HG02571 (cell line): Measurements from ENCODE around the gene BRCA2.

Source experiments
- ATAC-seq: cut with Tn5 transposase; IDR thresholded peaks from one replicate; pipeline ENCODE4 v1.9.1; 2021; ENCODE audit warnings: mild to moderate bottlenecking, moderate library complexity; ENCODE audit not compliant: unreplicated experiment

The BRCA2 gene

GRCh38 chr13:32426990-32427851 is 111.9 kb downstream of the BRCA2 start:
- ATAC-seq = peak; percentile 13

GRCh38 chr13:32427852-32428580 is 112.7 kb downstream of the BRCA2 start, which contains the start of gene N4BP2L1:
Gene N4BP2L1, minus strand, starts transcription at chr13:32428130. Its CDS starts 48 bp downstream, at chr13:32428082.
- ATAC-seq = peak; percentile 71

DNA sequence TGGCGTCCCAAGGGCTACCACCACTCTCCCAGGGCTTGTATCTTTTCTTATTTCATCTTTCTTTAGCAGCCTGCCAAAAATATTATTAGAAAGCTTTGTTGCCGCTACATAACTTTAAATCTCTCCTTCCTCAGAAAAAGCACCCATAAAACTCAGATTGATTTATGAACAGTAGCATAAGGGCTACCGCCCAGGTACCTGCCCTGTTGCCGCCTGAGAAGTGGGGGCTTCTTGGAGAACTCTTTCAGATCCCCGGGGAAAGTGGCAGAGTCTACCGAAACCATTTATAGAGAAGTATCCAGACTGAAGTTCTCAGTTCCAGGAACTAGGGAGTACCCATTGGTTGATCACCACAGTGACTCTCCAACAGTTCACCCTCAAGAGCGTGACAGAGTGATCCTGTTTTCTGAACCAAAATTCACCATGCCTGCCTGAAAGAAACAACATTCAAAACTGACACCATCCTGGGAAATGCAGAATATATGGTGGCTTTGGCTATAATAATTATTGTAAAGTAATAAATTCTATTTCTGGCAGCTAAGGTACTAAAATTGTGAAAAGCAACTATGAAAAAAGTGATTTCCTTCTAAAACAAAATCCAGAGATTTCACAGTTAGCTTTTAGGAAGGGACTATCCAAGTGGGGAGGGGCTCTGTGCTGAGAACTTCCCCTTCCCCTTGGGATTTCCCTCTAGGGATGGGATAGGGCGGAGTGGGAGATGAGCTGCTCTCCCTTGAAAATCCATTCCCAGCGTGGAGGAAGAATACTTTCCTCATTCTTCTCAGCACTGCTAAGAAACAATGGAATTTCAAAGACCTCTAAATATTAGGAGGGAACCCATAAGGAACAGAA is 113.5 kb downstream of the BRCA2 start:
- no peak for ATAC-seq

- ATAC-seq = no peak
Measured at GRCh38 chr13:32429433-32429909, 114.2 kb downstream of the BRCA2 start.

DNA sequence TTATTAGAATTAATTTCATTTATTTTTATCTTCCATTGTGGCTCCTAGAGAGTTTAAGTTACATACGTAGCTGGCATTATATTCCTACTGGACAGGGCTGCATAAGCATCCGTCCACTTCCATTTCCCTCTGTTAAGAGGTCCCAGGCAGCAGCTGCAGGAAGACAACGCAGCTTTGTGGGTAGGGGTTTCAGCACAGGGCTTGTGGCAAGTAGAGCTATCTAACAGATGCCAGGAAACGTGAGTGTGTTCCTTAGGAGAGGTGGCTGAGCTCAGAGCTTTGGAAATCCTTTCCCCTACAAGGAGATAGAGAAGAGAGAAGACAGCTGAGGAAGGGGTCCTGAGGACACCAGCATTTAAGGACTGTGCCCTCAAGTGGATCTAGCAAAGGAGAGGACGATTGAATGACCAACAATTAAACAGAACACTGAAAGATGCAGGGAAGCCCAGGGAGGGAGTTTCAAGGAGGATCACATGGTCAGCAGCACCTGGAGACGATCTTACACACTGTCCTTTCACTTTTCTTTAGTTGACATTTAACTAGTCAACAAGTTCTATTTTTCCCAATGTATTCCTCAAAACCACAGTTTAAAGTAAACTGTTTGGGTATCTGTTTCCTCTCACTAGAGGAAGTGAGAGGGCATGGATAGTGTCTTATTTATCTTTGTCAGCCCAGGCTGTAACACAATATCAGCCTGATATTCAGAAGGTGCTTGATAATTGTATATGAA is 114.9 kb downstream of the BRCA2 start:
- no peak for ATAC-seq

GRCh38 chr13:32431361-32431760 is 116.1 kb downstream of the BRCA2 start:
- ATAC-seq = no peak

- ATAC-seq = no peak
Measured at GRCh38 chr13:32432856-32433255, 117.5 kb downstream of the BRCA2 start.

DNA sequence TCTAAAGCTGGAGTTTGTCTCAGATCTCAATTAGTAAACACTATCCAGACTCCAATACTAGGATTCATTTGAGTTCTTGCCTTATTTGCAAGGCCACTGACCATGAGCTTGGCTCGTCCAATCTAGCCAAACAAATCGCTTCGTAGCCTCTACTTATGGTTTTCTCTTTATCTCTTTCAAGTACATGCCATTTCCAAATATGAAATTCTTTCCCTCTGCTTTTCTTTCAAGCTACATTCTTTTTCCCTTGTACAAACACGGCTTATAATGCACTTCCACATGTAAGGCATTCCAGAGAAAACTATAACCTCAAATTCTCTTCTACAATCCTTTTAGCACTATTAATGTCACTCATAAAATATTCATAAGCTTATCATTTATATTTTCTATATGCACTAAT is 123.6 kb downstream of the BRCA2 start:
- ATAC-seq = no peak

DNA sequence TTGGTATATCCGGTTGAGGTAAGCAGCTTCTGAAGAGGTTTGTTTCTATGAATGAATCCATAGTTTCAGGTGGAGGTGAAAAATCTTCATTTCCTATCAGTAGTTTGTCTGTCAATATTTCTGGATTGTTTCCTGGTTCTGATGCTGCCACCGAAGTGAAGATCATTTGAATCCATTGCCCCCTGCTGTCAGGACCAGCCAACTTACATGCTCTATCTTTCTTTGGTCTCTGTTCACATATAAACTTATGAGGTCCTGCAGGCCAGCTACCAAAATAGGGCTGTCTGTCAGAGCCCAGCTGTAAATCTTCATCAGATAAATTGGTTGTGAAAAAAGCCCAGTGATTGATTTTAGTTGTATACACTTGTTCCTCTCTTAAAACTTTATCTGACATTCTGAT is 127.8 kb downstream of the BRCA2 start:
- ATAC-seq = peak; percentile 42

GRCh38 chr13:32445461-32445860 is 130.2 kb downstream of the BRCA2 start:
- no peak for ATAC-seq

DNA sequence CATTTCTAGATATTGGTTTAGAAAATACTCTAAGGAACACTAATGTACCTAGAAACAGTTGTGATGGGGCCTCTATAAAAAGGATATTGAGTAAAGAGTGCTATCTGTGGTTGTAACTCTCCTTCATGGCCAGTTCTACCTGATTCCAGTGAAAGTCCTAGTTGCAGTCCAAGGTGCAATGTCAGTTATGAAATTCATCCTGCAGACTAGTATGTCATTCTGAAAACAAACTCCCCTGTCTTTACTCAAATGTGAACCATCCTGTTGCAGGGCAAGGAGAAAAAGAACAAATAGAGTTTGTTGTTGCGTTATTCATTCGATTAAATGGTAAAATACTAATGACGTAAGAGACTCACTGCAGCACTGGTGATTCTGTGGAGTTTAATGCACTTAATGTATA is 130.9 kb downstream of the BRCA2 start:
- no peak for ATAC-seq

- no peak for ATAC-seq
Measured at GRCh38 chr13:32446773-32447465, 131.6 kb downstream of the BRCA2 start.

DNA sequence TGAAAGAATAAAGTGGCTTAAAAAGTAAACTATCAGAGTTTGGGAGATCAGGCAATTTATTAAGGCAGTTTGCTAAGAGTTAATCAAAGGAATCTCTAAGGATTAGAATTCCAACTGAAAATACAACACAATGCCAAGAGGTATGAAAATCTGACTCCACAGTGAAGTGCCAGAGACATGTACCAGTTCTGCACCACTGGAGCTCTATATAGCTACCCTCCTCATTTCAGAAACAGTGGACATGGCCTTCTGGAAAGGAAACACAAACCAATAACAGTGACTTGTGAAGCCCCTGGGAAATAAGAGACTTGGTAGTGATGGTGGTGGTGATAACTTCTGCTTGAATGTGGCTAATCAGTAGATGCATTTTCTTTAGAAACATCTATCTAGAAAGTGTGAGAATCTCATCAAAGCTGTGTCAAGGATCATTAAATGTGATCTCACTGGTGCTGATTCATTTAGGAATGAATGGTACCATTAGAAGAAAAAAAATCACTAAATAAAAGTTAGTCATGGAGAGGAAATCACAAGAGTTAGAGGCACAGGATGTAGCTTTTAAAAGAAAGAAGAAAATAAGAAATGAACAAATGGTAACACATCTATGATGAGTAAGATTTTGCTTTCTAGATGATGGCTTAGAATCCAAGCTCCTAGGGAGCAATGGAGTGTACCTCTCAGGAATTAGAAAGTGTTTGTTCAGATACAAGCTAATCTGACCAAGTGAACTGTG is 132.8 kb downstream of the BRCA2 start:
- no peak for ATAC-seq

- no peak for ATAC-seq
Measured at GRCh38 chr13:32448972-32449371, 133.7 kb downstream of the BRCA2 start.
